Ovary (tissue), 9 donors: ENCODE data around the gene TRIM10. TPM values are rescaled to one million over a fixed set of nuclear protein-coding genes. Genes with fewer than 3 reads are reported as not detected.

Source experiments
- DNase-seq, 5 donors: peaks; one replicate each; pipeline ENCODE4 v3.0.0-alpha.2; 2019 to 2020
- H3K27ac ChIP-seq, 2 donors: fragments of 200-600 bp; one replicate each; pipeline versions ENCODE4 v1.5.1 to v1.8.0; 2019 to 2022
- H3K27me3 ChIP-seq: fragments of 200-600 bp; one replicate; pipeline ENCODE4 v1.8.0; 2022
- H3K36me3 ChIP-seq: fragments of 200-600 bp; sonication (generic); one replicate; pipeline ENCODE4 v1.5.1; 2019
- H3K4me1 ChIP-seq: one replicate; pipeline ENCODE4 v1.8.1; 2013; ENCODE audit warnings: mild to moderate bottlenecking, moderate library complexity; ENCODE audit not compliant: insufficient read depth
- H3K4me3 ChIP-seq: fragments of 200-600 bp; sonication (generic); one replicate; pipeline ENCODE4 v1.5.1; 2017
- H3K9me3 ChIP-seq, 2 donors: fragments of 200-600 bp in 1 of 2; sonication (generic) in 1 of 2; one replicate each; pipeline versions ENCODE4 v1.5.1 to v1.8.1; 2013 to 2019; ENCODE audit warnings: mild to moderate bottlenecking in 1 of 2, moderate library complexity in 1 of 2
- EP300 ChIP-seq: sonication (generic); formaldehyde crosslinking; IDR thresholded peaks from one replicate; pipeline ENCODE4 v1.6.1; 2017; ENCODE audit warnings: antibody characterized with exemption
- POLR2A ChIP-seq: fragments of 450-650 bp; IDR thresholded peaks from one replicate; pipeline ENCODE4 v1.6.1; 2017; ENCODE audit warnings: antibody characterized with exemption, mild to moderate bottlenecking, moderate library complexity
- WGBS, 3 donors: extraction: QIAGEN DNeasy Blood & Tissue Kit in 1 of 3; methylation state at CpG; one replicate each; pipeline versions ENCODE4 v1.1.5 to v1.1.7; 2013 to 2017; 5-methylcytosine and 5-hydroxymethylcytosine counted together
- intact Hi-C, 4 donors: fragments of 100-400 bp; cut with DNase I; formaldehyde crosslinking; loops; one replicate each; pipeline versions ENCODE4 v1.11.0 to v1.15.1; 2022 to 2023
- polyA plus RNA-seq, 2 donors: library from polyadenylated mRNA; stranded (reverse); fragments of 200-250 nt in 1 of 2; fragments of 350-450 nt in 1 of 2; fragmentation: Illumina TruSeq in 1 of 2; extraction: RNeasy Lipid Tissue Mini Kit (QIAGEN cat#74804) in 1 of 2; gene quantifications; one replicate each; pipeline ENCODE4 v1.2.3, GENCODE V29; 2013 to 2014
- total RNA-seq, 7 donors: library from RNA; depleted of rRNA in 2 of 7; stranded (reverse); fragments of >200 nt in 2 of 7; fragmentation: NEBNext Ultra II Directional in 3 of 7; extraction: Animal tissue kit (Norgen Biotek cat#: 25700) in 3 of 7; gene quantifications; one replicate each; pipeline versions ENCODE4 v1.1.0 to v1.2.4, GENCODE V29; 2016 to 2023
- TF ChIP-seq, protein P1 (sequence below), 3 donors: fragments of 450-650 bp in 2 of 3; fragments of 200-600 bp in 1 of 3; IDR thresholded peaks; one replicate each; pipeline versions ENCODE4 v1.5.1 to v1.8.0; 2016 to 2022; ENCODE audit warnings: antibody characterized with exemption in 3 of 3, mild to moderate bottlenecking in 1 of 3
- donor health status: DM: no; HTN: no; CAD: no; lungs with moderate emphysema.
- donor health status: DM: no; HTN: no; CAD: no.
- donor health status: Bipolar disorder and iron deficiency.
- donor health status: DM: yes; HTN: yes; CAD: no.
- donor health status: DM: no; HTN: no; CAD: no.
- donor health status: DM: yes; HTN: yes; CAD: no.

TRIM10 gene
- total and polyA plus RNA-seq, 9 donors = 0.10 TPM; not detected in 8

DNA sequence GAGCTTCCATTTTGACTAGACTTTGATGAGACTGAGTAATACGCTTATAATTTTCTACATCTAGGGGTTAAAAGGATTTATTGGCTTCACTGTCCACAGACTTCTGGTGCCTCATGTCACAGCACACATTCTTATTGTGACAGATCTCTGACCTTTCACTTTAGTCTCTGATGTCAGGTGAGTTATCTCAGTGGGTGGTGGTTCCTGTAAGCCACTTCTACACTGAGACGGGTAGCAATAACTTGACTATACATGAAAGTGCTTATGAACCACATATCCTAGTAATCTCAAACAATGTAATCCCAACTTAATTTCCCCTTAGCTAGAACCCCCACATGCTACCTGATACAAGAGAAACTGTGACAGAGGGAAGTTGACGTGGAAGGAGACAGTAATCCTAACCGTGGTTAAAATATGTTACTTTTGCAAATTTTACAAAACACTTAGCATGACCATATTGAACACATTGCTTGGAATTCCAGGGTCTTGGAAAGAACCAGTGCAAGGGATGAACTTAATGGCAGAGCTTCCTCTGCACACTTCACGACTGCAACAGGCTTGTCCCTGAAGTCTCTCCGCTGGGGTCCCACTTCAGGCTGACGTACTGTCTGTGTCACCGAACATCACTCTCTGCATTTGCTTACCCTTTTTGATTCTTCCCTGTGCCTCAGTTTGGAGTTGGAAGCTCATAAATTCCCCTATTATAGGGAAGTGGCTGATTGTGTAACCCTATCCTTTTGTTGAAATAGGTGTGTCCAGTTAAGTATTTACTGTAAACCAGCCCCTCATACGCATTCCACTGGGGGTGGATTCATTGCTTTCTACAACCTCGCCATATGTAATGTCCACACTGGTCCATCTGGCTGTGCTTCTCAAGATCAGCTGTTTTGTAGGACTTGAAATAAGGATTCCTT lies 31.5 kb downstream of the TRIM10 start:
- H3K36me3 ChIP-seq = no peaks in the 10 kb centered on the region
- H3K9me3 ChIP-seq = no peaks in the 10 kb centered on the region
- peaks cover 5% of the 10 kb centered on the region for H3K27me3 ChIP-seq
- H3K27ac ChIP-seq = no peak overlapping the region
- TF ChIP-seq EP300 (no peak), POLR2A (no peak)
- TF ChIP-seq, protein P1, sequence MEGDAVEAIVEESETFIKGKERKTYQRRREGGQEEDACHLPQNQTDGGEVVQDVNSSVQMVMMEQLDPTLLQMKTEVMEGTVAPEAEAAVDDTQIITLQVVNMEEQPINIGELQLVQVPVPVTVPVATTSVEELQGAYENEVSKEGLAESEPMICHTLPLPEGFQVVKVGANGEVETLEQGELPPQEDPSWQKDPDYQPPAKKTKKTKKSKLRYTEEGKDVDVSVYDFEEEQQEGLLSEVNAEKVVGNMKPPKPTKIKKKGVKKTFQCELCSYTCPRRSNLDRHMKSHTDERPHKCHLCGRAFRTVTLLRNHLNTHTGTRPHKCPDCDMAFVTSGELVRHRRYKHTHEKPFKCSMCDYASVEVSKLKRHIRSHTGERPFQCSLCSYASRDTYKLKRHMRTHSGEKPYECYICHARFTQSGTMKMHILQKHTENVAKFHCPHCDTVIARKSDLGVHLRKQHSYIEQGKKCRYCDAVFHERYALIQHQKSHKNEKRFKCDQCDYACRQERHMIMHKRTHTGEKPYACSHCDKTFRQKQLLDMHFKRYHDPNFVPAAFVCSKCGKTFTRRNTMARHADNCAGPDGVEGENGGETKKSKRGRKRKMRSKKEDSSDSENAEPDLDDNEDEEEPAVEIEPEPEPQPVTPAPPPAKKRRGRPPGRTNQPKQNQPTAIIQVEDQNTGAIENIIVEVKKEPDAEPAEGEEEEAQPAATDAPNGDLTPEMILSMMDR (IDR thresholded peaks at IDR 0.05) = no peak
- no peak overlapping the region for H3K4me3 ChIP-seq
- 67 to 73% (median 70%) methylated on average over 10 of the region's 10 CpGs for WGBS, 3 donors
- H3K4me1 ChIP-seq = no peaks in the 10 kb centered on the region
- intact Hi-C loops = loop anchor here in 1 of 4 donors (5.0 kb wide), 1 partner anchor 272 kb away; no protein-coding TSS in a partner anchor
- no peak for DNase-seq

DNA sequence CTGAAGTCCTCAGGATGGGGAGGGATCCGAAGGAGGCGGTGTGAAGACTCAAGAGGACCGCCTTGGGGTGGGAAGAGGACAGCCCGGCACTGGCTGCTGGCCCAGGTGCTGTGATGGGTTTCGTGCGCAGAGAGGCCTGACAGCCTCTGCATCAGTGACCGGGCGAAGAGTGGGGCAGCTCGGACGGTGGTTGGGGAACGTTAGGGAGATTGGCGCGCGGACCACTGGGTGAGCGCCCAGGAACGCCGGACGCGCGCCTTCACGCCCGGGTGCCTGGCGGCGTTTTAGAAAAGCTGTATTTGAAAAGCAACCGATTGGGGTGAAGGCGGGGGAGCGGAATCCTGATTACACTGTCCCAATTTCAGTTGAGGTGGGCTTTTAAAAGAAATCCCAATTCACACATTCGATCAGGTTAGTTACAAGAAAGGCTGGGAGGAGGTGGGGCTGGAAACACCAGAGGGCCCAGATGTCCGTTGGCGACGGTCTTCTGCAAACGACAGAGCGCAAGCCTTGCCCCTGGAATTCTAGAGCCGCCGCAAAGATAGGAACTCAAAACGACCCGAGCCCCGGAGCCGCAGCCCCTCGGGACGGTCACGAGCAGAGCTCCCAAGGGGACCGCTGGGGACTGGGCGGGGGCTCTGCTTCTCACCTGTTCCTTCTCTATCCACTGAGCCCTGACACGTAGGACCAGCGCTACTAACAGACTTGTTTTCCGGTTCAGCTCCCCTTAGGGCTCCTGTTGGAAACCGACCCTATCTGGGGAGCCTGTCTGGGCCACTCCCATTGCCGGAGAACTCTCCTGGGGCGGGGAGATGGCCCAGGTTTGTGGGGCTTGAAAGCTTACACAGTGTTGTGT lies 33.5 kb downstream of the TRIM10 start:
- Histone ChIP-seq H3K9me3 (no peaks in the 10 kb centered on the region), H3K4me1 (no peaks in the 10 kb centered on the region), H3K36me3 (no peaks in the 10 kb centered on the region), H3K27me3 (peaks cover 5% of the 10 kb centered on the region), H3K27ac (no peak overlapping the region), H3K4me3 (no peak overlapping the region)
- WGBS, 3 donors = 2 to 6% (median 6%) methylated on average over 50 of the region's 50 CpGs
- intact Hi-C loops = loop anchor here in 1 of 4 donors (2.0 kb wide), 1 partner anchor 25 kb away; no protein-coding TSS in a partner anchor
- DNase-seq = no peak
- TF ChIP-seq, protein P1 (IDR thresholded peaks at IDR 0.05) = no peak
- TF ChIP-seq EP300 (no peak), POLR2A (no peak)

DNA sequence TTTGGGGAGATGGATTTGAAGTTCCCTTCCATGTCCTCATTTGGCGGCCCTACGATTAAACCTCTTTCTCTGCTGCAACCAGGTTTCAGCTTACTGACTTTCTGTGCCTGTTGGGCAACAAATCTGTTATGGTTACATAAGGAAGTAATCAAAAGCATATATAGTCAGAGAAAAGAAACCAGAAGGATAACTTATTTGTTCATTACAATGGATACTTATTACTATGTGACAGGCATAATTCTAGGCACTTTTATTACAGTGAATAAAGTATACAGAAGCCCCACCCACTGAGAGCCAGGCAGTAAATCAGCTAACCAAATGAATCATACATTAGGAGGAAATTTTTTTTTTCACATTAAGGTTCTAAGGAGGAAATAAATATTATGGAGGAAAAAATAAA lies 38.5 kb downstream of the TRIM10 start:
- no peak for TF ChIP-seq POLR2A
- TF ChIP-seq, protein P1 (IDR thresholded peaks at IDR 0.05) = no peak
- no peak for TF ChIP-seq EP300
- no peak for DNase-seq
- no peak overlapping the region for H3K27ac ChIP-seq
- no peak overlapping the region for H3K4me3 ChIP-seq
- no peaks in the 10 kb centered on the region for H3K9me3 ChIP-seq
- H3K36me3 ChIP-seq = no peaks in the 10 kb centered on the region
- 25 to 79% (median 36%) methylated on average over 2 of the region's 2 CpGs for WGBS, 3 donors
- H3K4me1 ChIP-seq = no peaks in the 10 kb centered on the region
- intact Hi-C loops = no loop called here
- no peaks in the 10 kb centered on the region for H3K27me3 ChIP-seq
